Fibroblast of peridontal ligament (primary cell): ENCODE measurements around the gene RBBP5.

Experiments used
- DNase-seq: peaks from one replicate; pipeline ENCODE4 v3.0.0-alpha.2; 2010; ENCODE audit errors: extremely low read depth

The RBBP5 gene

DNA sequence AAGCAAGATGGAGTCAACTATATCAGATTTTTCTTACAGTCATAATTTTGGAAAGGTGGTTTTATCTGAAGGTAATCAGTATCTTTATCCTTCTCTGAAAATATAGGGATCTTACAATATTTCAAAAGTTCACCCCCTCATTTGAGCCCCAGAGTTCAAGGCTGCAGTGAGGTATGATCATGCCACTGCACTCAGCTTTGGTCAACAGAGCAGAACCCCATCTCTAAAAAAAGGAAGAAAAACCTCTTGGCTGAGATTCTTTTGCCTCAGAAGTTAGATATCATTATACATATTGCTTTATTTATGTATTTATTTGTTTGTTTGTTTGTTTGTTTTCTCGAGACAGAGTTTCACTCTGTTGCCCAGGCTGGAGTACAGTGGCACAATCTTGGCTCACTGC is 11.5 kb upstream of the RBBP5 start:
- no peak for DNase-seq

DNA sequence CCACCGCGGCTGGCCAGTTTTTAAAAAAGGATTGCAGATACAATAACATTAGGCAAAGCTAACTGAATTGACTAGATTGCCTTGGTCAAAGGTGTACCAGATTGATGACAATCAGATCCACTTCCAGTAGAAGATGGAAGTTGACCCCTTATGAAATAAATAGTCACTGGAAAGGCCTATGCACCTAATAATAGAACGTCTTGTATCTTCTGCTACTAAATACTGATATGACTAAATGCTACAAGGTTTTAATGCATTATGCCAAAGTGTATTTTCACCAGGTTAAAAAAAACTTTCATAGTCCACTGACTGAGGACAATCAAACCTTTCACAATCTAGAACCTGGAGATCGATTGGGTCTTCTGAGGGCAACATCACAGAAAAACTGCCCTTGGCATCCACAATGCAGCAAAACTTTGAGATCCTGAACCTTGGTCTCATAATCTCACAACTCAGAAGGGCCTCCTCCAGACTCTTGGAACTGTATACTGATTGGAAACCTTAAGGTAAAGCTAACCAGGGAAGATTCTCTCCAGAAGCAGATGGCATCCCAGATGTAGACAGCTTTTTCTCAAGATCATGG is 7.8 kb upstream of the RBBP5 start:
- no peak for DNase-seq

GRCh38 chr1:205128050-205128449 is 6.3 kb upstream of the RBBP5 start:
- DNase-seq, result no peak

- DNase-seq, result no peak
These were observed 5.9 kb upstream of the RBBP5 start for GRCh38 chr1:205127646-205128045.

DNA sequence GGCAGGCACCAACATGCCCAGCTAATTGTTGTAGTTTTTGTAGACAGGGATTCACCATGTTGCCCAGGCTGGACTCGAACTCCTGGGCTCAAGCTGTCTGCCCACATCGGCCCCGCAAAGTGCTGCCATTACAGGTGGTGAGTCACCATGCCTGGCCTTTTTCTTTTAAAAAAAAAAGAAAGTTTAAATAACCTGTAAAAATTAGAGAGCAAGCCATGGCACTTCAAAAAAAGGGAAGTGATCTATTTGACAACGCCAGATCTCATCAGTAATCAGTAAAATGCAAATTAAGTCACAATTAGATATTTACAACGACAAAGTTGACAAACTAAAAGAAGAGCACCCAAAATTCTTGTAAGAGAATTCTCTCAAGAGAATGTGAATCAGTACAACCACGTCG is 2.9 kb upstream of the RBBP5 start:
- no peak for DNase-seq

DNA sequence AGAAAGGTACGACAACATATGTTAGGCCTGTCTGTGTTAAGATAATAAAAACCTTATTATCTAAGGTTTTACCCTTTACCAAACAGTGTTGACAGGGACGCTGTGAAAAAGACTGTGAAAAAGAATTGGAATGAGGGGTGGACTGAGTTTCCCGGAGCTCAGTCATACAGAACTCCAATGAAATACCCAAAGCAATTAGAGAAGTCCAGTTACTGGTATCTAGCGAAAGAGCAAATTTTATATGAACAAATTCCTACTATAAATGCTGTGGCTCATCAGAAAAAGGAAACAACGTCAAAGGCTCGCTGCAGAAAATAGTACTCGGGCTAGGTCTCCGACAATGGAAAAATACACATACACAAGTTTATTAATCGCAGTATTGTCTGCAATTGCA is 708 bp upstream of the RBBP5 start:
- DNase-seq, result no peak

DNA sequence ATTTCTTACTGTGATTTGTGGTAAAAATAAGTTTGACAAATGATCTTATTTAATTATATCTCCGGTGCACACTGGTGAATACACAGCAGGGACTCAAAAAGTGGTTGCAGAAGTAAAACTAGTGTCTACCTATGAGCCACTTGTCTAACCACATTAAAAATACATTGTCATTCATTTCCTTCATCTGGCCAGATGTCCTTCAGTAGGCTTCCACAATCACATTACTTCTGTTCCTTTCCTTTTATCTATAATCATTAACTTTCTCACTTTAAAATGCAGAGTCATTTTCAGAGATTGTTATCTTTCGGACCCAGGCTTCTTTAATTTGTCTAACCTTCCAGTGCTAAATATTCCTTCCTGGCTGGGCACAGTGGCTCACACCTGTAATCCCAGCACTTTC is 3.0 kb downstream of the RBBP5 start:
- DNase-seq, result no peak

GRCh38 chr1:205111354-205111753 is 10.4 kb downstream of the RBBP5 start:
- no peak for DNase-seq

DNA sequence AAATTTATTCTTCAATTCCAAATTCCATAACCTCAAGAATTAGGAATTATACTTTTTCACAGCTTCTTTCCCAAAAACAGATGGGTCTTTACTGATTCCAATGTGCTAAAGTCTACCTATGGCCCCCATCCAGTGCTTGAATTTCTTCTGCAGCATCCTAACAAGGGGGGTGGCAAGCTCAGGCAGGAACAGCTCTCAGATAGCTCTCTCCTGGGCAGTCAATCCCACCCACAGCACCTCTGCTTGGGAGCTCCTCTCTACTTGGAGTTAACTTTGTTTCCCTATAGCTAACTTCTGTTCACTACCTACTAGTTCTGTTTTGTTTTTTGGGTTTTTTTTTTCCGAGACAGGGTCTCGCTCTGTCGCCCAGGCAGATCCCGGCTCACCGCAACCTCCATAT is 12.1 kb downstream of the RBBP5 start:
- no peak for DNase-seq

GRCh38 chr1:205109269-205109668 is 12.5 kb downstream of the RBBP5 start:
- DNase-seq, result no peak

- peak; percentile 37 for DNase-seq
These were observed 13.3 kb downstream of the RBBP5 start for GRCh38 chr1:205108464-205108863.

- no peak for DNase-seq
These were observed 14.5 kb downstream of the RBBP5 start for GRCh38 chr1:205107327-205107726.

DNA sequence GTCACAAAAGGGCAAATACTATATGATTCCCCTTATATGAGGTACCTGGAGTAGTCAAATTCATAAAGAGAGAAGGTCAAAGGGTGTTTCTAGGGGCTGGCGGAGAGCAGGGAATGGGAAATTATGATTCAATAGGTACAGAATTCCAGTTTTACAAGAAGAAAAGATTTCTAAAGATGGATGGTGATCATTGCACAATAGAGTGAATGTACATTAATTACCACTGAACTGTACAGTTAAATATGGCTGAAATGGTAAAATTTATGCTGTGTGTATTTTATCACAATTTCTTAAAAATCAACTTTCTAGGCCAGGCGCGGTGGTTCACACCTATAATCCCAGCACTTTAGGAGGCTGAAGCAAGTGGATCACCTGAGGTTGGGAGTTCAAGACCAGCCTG is 19.4 kb downstream of the RBBP5 start:
- DNase-seq, result no peak

GRCh38 chr1:205098242-205098641 is 23.5 kb downstream of the RBBP5 start:
- DNase-seq, result no peak

DNA sequence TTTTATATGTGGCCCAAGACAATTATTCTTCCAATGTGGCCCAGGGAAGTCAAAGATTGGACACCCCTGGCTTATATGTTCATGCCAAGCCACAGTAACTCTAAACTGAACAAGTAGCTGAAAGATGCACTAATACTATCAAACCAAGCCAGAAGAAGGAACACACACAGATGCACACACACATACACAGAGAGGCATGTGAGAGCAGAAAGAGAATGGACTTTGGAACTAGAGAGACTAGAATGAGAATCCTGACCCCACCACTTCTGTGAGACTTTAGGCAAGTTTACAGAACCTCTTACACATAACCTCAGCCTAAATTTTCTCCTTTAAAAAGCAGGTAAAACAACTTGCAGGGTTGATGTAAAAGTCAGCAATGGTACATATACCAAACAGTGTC is 26.4 kb downstream of the RBBP5 start:
- no peak for DNase-seq

DNA sequence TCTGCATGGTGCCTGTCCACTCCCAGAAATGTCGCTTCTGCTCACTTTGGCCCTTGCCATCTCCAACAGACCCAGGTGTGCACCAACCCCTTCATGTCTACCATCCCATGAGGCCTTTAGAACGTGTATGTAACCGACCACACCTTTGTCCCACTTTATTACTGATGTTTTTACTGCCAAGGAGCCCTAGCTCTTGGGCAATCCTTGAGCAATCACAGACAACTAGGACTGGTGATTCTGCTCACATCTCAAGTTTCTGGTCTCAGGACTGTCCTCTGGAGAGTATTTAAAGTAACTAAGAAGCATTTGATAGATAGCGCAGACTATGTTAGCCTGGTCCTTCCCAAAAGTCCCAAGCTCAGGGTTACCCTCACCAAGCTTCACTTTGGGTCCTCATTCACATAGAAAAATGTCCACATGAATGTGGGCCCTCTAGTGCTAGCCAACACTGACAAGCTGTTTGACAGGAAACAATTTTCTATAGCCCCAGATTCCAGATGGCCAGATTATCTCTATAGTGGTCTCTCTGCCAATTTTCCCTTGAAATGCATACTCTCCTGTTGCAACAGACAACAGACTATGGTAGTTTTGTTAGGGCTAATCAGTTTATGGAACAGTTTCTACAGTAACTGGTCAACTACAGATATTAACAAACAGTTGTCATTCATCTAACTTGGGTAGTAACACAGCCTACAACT is 30.6 kb downstream of the RBBP5 start:
- DNase-seq, result peak; percentile 43

- DNase-seq, result peak; percentile 19
These were observed 33.4 kb downstream of the RBBP5 start for GRCh38 chr1:205088341-205088740.

DNA sequence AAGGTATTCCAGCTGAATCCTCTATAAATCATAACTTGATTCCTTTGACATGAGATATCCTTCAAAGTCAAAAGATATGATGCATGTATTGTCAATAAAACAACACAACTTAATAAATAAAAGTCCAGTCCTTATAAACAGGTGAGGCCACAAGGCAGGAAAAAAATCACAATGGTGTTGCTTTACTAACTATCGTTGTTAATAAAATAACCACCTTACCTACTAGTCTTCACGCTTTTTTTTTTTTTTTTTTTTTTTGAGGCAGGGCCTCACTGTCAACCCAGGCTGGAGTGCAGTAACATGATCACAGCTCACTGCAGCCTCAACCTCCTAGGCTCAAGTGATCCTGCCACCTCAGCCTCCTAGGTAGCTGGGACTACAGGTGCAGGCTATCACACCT is 37.4 kb downstream of the RBBP5 start, which contains the start of gene TMEM81:
Gene TMEM81, minus strand, starts transcription at position 101 of the 400 bp plus-strand sequence. CDS start 140 bp downstream, outside the sequence.
- DNase-seq, result no peak

- DNase-seq, result no peak
These were observed 39.3 kb downstream of the RBBP5 start for GRCh38 chr1:205082431-205082830.

GRCh38 chr1:205077934-205078311 is 43.9 kb downstream of the RBBP5 start:
- peak; percentile 74 for DNase-seq

DNA sequence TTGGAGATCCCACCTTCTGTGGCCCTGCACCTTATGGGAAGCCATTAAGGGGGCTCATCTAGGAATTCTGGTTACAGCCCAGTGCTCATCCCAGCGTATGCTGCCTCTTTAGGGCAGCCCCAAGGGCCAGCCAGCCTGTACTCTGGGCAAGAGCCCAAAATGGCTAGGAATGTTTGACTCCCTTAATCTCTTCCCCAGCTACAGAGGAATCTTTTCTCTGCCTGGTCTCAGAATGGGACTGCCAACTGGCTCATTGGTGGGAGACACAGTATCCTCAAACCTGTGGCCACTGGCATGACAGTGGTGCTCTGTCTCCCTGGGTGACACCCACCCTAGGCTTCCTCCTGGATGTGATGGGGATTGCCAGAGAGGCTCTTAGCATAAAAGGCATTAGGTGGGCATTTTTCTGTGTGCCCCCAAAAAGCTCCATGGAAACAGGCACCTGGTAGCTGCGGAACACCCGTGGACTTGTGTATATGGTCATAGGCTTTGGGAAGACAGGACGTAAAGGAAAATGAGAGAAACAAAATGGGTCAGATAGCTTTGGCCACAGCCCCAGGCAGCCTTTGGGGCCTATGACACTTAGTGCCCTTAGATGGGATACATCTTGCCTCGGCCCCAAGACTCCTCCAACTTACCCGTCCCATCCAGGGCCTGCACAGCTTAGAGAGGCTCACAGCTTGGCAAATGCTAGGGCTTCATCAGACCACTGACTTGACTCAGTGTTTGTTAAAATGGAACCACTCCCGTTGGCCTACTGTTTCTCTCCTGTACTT is 44.4 kb downstream of the RBBP5 start:
- DNase-seq, result peak; percentile 31

- no peak for DNase-seq
These were observed 45.5 kb downstream of the RBBP5 start for GRCh38 chr1:205076245-205076761.

GRCh38 chr1:205075642-205076155 is 46.1 kb downstream of the RBBP5 start:
- DNase-seq, result no peak
